ENCODE data around the gene ACOD1.

DNA sequence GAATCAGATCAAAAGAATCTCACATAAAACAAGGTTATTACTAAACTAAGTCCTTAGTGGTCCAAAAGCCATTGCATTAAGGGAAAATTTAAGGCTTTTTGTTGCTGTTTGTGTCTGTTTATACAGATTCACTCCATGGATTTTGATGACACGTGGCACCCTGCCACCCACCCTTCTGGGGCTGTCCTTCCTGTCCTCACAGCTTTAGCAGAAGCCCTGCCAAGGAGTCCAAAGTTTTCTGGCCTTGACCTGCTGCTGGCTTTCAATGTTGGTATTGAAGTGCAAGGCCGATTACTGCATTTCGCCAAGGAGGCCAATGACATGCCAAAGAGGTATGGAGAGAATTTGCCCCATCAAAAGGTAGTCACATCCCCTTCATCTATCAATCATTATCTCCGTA is 6.9 kb downstream of the ACOD1 start:
- TF ChIP-seq, protein P1, sequence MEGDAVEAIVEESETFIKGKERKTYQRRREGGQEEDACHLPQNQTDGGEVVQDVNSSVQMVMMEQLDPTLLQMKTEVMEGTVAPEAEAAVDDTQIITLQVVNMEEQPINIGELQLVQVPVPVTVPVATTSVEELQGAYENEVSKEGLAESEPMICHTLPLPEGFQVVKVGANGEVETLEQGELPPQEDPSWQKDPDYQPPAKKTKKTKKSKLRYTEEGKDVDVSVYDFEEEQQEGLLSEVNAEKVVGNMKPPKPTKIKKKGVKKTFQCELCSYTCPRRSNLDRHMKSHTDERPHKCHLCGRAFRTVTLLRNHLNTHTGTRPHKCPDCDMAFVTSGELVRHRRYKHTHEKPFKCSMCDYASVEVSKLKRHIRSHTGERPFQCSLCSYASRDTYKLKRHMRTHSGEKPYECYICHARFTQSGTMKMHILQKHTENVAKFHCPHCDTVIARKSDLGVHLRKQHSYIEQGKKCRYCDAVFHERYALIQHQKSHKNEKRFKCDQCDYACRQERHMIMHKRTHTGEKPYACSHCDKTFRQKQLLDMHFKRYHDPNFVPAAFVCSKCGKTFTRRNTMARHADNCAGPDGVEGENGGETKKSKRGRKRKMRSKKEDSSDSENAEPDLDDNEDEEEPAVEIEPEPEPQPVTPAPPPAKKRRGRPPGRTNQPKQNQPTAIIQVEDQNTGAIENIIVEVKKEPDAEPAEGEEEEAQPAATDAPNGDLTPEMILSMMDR (IDR thresholded peaks at IDR 0.05; ENCODE audit: insufficient read depth, low read length, poor library complexity, severe bottlenecking), result no peak
- TF ChIP-seq EZH2phosphoT487 (conservative IDR thresholded peaks at IDR 0.05; ENCODE audit: low read length), result no peak
